ENCODE measurements around the gene RUFY1. TPM values are rescaled to one million over a fixed set of nuclear protein-coding genes. Genes with fewer than 3 reads are reported as not detected.
A peak's percentile ranks its signal among the peaks of the same experiment; 100 is the strongest.

Gene RUFY1
- total and polyA plus RNA-seq, 10 of the 15 experiments (the other 5 are each of a cell fraction or from before 2014, with no cell fraction given): 5.7 to 36.3 (median 24.5) TPM

- no peaks in the 10 kb centered on the region for H4K20me1 ChIP-seq (ENCODE audit: control insufficient read depth, insufficient read depth)
- ChIA-PET RAD21 (ENCODE audit: unreplicated experiment) (interaction anchor here (1.0 to 1.6 kb wide), 2 partner anchors 8 to 14 kb away, joined by 9 read pairs; partner anchors contain the start of gene RUFY1), POLR2A (interaction anchor here (1.0 to 1.6 kb wide), 5 partner anchors 8 to 138 kb away, joined by 3 to 9 read pairs (median 7); partner anchors contain the start of genes HNRNPH1 and RUFY1), SMC1A (ENCODE audit: uncharacterized antibody, unreplicated experiment) (interaction anchor here (1.0 to 1.3 kb wide), 3 partner anchors 8 to 65 kb away, joined by 3 to 6 read pairs (median 4); partner anchors contain the start of genes HNRNPH1 and RUFY1), CTCF (interaction anchor here (0.8 to 1.9 kb wide), 2 partner anchors 14 to 65 kb away, joined by 3 to 5 read pairs; partner anchors contain the start of gene HNRNPH1)
- peak overlapping the region; percentile 79 for H2AFZ ChIP-seq (ENCODE audit: control insufficient read depth, low read depth, low read length)
- TSS peak; percentile 99 for BruUV-seq (replicated peaks)
- peak overlapping the region; percentile 68 for H3K4me3 ChIP-seq
- intact Hi-C loops (cut with micrococcal nuclease; ENCODE audit: unreplicated experiment): loop anchor here (5.0 to 10.0 kb wide), 2 partner anchors 63 to 934 kb away; partner anchors contain the start of genes CLK4 and HNRNPH1
- TF ChIP-seq PAX5 (IDR thresholded peaks at IDR 0.05; ENCODE audit: borderline replicate concordance, low read depth, low read length): no peak
- 0 out of 2 replicates have a peak, but pooled peaks have one; percentile 24 for TF ChIP-seq NKRF (conservative IDR thresholded peaks at IDR 0.05)
- H3K4me1 ChIP-seq (ENCODE audit: control insufficient read depth, insufficient read depth, low read length): peaks cover 3% of the 10 kb centered on the region
- peak overlapping the region; percentile 78 for H3K4me2 ChIP-seq (ENCODE audit: control insufficient read depth, insufficient read depth)
- peaks cover 15% of the 10 kb centered on the region for H3K79me2 ChIP-seq (ENCODE audit: control insufficient read depth, insufficient read depth, low read length)
- H3K9ac ChIP-seq (ENCODE audit: control insufficient read depth, insufficient read depth, low read length): peak overlapping the region; percentile 80
- WGBS (ENCODE audit: insufficient coverage, insufficient replicate concordance, low lambda C conversion rate, missing lambda C conversion rate): 36% methylated on average over 14 of the region's 14 CpGs
- FAIRE-seq (no peak), DNase-seq (ENCODE audit: low read depth, low spot score) (no peak), ATAC-seq (peak; percentile 13)
- H3K9me3 ChIP-seq (replicated peaks; ENCODE audit: control insufficient read depth, insufficient read depth, low read length): no peaks in the 10 kb centered on the region
- in situ Hi-C loops (cut with MboI): loop anchor here (10.0 kb wide), 1 partner anchor 1444 kb away; the partner anchor contains the start of gene N4BP3
- peak overlapping the region; percentile 67 for H3K27ac ChIP-seq (ENCODE audit: control insufficient read depth, insufficient read depth)
- H3K27me3 ChIP-seq (replicated peaks in 1 of 2; ENCODE audit: control insufficient read depth in 2 of 2, insufficient read depth in 2 of 2, low read length in 1 of 2): no peaks in the 10 kb centered on the region
- peaks cover 0 to 7% of the 10 kb centered on the region in 2 experiments; a peak in 2 of 4 replicates for H3K36me3 ChIP-seq (ENCODE audit: control insufficient read depth in 2 of 2, insufficient read depth in 2 of 2, low read length in 1 of 2)
These were observed 8.6 kb downstream of the RUFY1 start for GRCh38 chr5:179558932-179559283.

Measured in GM12878 (cell line).